NCI-H2107 treated with DMSO at 0.1 percent for 48 hours (cell line): ENCODE results near the gene ATG7.
"Not testable (repeated sequence)": the region's sequence is repeated elsewhere in the genome, so short reads cannot be mapped to it uniquely, and the experiment has no call there.

Experiments
- DNase-seq: peaks from one replicate; lab custom pipeline; 2025; ENCODE audit not compliant: unreplicated experiment; lab: John Stamatoyannopoulos, UW

ATG7 gene

GRCh38 chr3:11423868-11424267 lies 151.7 kb downstream of the ATG7 start:
- DNase-seq = no peak

- DNase-seq = no peak
Observed at GRCh38 chr3:11424277-11424676, 152.1 kb downstream of the ATG7 start.

DNA sequence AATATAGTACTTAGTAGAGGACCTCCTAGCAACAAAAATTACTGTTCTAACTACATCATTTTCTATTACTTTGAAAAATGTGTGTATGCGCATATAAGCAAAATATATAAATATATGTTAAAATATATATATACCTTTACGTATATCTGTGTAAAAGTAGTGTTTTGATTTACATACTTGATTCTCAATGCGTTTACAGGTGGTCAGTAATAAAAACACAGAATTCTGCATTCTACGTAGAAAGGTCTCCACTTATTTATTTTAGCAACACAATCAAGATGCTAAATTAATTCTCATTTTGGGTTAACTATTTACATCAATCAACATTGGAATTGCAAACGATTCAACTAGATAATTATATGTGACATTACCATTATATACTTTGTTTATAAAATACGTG lies 158.0 kb downstream of the ATG7 start:
- no peak for DNase-seq

GRCh38 chr3:11430624-11431023 lies 158.4 kb downstream of the ATG7 start:
- no peak for DNase-seq

- no peak for DNase-seq
Observed at GRCh38 chr3:11431319-11431718, 159.1 kb downstream of the ATG7 start.

GRCh38 chr3:11434017-11434526 lies 161.9 kb downstream of the ATG7 start:
- DNase-seq = no peak

DNA sequence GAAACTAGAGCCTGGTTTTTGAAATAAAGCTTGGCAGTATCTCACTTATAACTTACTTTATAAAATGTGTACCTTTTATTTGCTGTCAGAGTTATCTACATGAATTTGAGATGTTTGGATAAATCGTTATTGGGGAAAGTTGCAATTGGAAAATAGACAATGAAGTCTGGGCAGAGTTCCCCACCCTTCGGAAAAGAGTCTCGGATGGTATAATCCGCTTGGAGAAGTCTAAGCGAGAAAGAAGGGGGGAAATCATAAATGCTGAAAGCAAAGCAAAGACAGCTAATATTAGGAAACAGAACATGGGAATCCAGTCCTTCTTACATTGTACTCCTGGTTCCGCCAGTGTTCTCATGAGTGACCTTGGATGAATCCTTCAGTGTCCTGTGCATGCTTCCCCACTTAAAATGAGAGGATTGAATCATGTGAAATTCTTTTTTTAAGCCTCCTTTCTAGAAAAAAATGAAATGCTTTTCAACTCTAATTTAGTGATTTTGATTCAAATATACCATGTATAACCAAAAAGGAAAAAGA lies 162.4 kb downstream of the ATG7 start:
- DNase-seq = no peak

DNA sequence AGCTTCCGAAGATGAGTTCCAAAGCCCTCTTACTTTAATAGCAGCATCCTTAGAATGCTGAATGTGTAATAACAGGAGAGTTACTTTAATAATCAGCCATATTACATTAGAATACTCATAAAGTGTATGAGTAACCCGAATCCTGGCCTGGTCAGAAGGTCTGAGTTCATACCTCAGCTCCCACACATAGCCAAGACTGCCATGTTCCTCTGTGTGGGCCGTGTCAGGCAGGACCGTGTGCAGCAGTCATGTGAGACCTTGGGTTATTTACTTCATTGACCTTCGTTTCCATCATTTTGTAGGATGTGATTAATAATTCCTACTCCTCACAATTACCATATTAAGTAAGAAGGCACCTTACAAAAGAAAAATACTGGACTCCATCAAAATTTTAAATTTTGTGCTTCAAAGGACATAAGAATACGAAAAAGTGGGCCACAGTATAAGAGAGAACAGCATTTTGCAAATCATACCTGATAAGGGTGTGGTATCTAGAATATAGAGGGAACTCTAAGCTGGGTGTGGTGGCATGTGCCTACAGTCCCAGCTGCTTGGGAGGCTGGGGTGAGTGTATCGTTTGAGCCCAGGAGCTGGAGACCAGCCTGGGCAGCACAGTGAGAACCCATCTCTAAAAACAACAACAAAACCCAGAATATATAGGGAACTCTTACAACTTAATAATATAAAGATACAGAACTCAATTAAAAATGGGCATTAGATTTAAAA lies 163.4 kb downstream of the ATG7 start:
- DNase-seq = no peak

DNA sequence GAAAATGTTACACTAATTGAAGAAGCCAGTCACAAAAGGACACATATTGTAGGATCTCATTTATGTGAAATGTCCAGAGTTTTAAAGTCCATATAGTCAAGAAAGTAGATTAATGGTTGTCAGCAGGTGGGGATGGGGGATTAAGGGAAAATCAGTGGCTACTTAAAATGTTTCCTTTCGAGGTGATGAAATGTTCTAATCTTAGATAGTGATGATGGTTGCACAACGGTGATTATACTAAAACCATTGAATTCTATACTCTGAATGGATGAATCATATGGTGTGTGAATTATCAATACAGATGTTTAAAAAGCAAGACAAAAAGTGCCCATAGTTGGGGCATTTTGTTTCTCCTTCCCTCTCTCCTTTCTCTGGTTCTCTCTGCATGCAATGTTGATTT lies 164.6 kb downstream of the ATG7 start:
- DNase-seq = no peak

DNA sequence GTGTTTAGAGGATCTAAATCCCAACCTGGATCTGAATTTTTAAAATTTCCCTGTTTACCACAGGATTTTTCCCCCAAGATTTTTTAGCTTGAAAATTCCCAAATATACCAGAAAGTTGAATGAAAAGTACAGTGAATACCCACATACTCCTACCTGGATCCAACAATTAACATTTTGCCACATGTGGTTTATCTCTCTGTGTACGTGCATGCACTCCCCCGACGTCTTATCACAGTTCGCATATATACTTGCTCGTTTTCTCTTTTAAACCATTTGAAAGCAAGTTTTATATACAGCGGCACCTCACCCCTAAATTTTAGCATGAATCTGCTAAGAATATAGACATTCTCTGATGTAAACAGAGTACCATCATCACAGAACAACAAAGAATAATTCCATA lies 165.3 kb downstream of the ATG7 start:
- DNase-seq = no peak

DNA sequence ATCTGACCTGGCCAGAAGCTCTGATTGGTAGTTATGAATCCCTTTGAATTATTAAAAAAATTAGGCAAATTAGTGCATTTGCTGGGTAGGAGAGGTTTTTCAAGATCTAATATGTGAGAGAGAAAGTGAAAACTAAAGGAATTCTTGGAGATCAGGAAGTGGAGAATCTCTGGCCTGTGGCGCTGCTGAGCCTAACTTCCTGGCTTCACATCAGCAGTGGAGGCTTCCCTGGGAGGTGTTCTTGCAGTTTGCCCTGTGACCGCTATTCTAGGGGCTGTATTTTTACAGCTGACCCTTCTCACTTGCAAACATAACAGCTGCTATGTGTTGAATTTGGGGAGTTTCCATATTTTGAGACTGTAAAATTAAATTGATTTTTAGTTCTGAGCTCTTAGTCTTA lies 166.4 kb downstream of the ATG7 start:
- DNase-seq = no peak

- DNase-seq = not testable (repeated sequence)
Observed at GRCh38 chr3:11441346-11441745, 169.1 kb downstream of the ATG7 start.

DNA sequence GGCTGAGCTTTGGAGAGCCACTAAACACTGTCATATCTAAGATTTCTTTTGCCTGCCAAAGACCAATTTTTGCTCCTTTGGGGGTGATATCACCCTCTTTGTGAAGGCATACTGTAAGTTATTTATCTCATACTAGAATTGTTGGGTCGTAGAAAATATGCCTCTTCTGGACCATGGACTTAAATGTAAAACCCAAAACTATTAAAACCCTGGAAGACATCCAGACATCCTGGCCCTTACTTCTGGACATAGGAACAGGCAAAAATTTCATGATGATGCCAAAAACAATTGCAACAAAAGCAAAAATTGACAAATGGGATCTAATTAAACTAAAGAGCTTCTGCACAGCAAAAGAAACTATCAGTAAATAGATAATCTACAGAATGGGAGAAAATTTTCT lies 172.2 kb downstream of the ATG7 start:
- no peak for DNase-seq

- not testable (repeated sequence) for DNase-seq
Observed at GRCh38 chr3:11445193-11445592, 173.0 kb downstream of the ATG7 start.

- no peak for DNase-seq
Observed at GRCh38 chr3:11445883-11446282, 173.7 kb downstream of the ATG7 start.

GRCh38 chr3:11447584-11448200 lies 175.5 kb downstream of the ATG7 start:
- no peak for DNase-seq

DNA sequence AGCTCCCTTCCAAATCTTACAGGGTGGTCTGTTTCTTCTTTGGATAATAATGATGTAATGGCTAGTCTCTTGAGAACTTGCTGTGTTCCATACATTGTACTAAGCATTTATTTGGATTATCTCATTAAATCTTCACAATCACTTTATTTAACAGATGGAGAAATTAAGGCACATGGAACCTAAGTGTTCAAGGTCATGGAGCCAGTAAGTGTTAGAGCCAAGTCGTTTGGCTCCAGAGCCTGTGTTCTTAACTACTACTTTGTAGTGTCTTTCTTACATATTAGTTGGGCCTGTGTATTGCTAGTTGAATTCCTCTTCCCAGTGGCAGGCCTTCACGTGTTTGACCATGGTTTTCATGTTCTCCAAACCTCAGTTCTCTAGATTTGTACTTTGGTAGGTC lies 177.8 kb downstream of the ATG7 start:
- no peak for DNase-seq

- DNase-seq = no peak
Observed at GRCh38 chr3:11452312-11452711, 180.1 kb downstream of the ATG7 start.

GRCh38 chr3:11452885-11453847 lies 181.0 kb downstream of the ATG7 start:
- DNase-seq = no peak

- DNase-seq = no peak
Observed at GRCh38 chr3:11455956-11456355, 183.8 kb downstream of the ATG7 start.

DNA sequence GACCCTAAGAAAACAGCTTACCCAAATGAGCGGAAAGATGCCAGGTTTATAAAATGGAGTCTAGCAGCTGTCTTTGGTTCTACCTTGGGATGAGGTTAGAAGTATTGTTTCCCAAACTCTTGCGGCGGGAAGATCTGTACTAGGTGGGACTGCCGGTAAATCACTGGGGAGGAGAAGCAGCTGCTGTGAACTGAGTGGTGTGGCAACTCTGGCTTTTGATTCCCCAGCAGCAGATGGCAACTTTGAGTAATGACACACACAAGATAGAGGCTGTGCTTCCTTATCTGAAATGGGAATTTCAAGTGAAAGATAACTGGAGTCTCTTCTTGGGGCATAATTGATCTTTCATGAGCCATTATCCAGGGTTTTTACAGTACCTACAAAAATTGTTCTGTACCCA lies 184.9 kb downstream of the ATG7 start:
- DNase-seq = no peak
